GM23338 (cell line): ENCODE measurements around the gene GPR176.

Experiments
- POLR2AphosphoS5 ChIP-seq: IDR thresholded peaks from 2 replicates; pipeline ENCODE4 v1.6.1; 2016; ENCODE audit warnings: antibody characterized with exemption, low read depth
- TF ChIP-seq, protein P1 (sequence below), 2 experiments: fragments of 200-600 bp in 1 of 2; sonication (generic) in 1 of 2; conservative IDR thresholded peaks; 2 replicates each; pipeline versions ENCODE4 v1.5.1 to v1.6.1; 2016 to 2017; ENCODE audit warnings: antibody characterized with exemption in 2 of 2, low read depth in 2 of 2, mild to moderate bottlenecking in 2 of 2, moderate library complexity in 1 of 2

DNA sequence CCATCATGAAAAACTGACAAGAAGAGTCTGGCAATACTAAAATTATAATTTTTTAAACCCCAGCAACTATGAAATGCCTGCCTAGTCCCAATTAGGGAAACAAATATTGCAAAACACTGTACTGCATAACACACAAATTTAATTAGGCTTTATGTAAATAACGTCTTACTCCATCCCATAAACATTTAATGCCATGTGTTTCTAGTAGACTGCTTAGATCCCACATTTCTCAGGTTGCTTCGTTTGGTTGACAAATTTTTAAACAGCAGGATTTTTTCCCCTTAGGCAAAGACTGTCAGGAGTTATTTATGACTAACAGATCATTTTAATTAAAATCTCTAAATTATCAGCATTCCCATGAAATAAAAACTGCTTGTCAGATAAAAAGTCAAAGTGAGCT, 43.7 kb upstream of the GPR176 start:
- TF ChIP-seq, protein P1, sequence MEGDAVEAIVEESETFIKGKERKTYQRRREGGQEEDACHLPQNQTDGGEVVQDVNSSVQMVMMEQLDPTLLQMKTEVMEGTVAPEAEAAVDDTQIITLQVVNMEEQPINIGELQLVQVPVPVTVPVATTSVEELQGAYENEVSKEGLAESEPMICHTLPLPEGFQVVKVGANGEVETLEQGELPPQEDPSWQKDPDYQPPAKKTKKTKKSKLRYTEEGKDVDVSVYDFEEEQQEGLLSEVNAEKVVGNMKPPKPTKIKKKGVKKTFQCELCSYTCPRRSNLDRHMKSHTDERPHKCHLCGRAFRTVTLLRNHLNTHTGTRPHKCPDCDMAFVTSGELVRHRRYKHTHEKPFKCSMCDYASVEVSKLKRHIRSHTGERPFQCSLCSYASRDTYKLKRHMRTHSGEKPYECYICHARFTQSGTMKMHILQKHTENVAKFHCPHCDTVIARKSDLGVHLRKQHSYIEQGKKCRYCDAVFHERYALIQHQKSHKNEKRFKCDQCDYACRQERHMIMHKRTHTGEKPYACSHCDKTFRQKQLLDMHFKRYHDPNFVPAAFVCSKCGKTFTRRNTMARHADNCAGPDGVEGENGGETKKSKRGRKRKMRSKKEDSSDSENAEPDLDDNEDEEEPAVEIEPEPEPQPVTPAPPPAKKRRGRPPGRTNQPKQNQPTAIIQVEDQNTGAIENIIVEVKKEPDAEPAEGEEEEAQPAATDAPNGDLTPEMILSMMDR (conservative IDR thresholded peaks at IDR 0.05; ENCODE audit: low read depth in 2 of 2): no peak
- TF ChIP-seq POLR2AphosphoS5: no peak
